Ovary (tissue), 9 donors: ENCODE measurements around the gene POF1B. TPM values are rescaled to one million over a fixed set of nuclear protein-coding genes. Genes with fewer than 3 reads are reported as not detected.

ENCODE experiments used
- DNase-seq, 5 donors: peaks; one replicate each; pipeline ENCODE4 v3.0.0-alpha.2; 2019 to 2020
- H3K27ac ChIP-seq, 2 donors: fragments of 200-600 bp; one replicate each; pipeline versions ENCODE4 v1.5.1 to v1.8.0; 2019 to 2022
- H3K27me3 ChIP-seq: fragments of 200-600 bp; one replicate; pipeline ENCODE4 v1.8.0; 2022
- H3K36me3 ChIP-seq: fragments of 200-600 bp; sonication (generic); one replicate; pipeline ENCODE4 v1.5.1; 2019
- H3K4me1 ChIP-seq: one replicate; pipeline ENCODE4 v1.8.1; 2013; ENCODE audit warnings: mild to moderate bottlenecking, moderate library complexity; ENCODE audit not compliant: insufficient read depth
- H3K4me3 ChIP-seq: fragments of 200-600 bp; sonication (generic); one replicate; pipeline ENCODE4 v1.5.1; 2017
- H3K9me3 ChIP-seq, 2 donors: fragments of 200-600 bp in 1 of 2; sonication (generic) in 1 of 2; one replicate each; pipeline versions ENCODE4 v1.5.1 to v1.8.1; 2013 to 2019; ENCODE audit warnings: mild to moderate bottlenecking in 1 of 2, moderate library complexity in 1 of 2
- CTCF ChIP-seq, 3 donors: fragments of 450-650 bp in 2 of 3; fragments of 200-600 bp in 1 of 3; IDR thresholded peaks; one replicate each; pipeline versions ENCODE4 v1.5.1 to v1.8.0; 2016 to 2022; ENCODE audit warnings: antibody characterized with exemption in 3 of 3, mild to moderate bottlenecking in 1 of 3
- EP300 ChIP-seq: sonication (generic); formaldehyde crosslinking; IDR thresholded peaks from one replicate; pipeline ENCODE4 v1.6.1; 2017; ENCODE audit warnings: antibody characterized with exemption
- POLR2A ChIP-seq: fragments of 450-650 bp; IDR thresholded peaks from one replicate; pipeline ENCODE4 v1.6.1; 2017; ENCODE audit warnings: antibody characterized with exemption, mild to moderate bottlenecking, moderate library complexity
- WGBS, 3 donors: extraction: QIAGEN DNeasy Blood & Tissue Kit in 1 of 3; methylation state at CpG; one replicate each; pipeline versions ENCODE4 v1.1.5 to v1.1.7; 2013 to 2017; 5-methylcytosine and 5-hydroxymethylcytosine counted together
- intact Hi-C, 4 donors: fragments of 100-400 bp; cut with DNase I; formaldehyde crosslinking; loops; one replicate each; pipeline versions ENCODE4 v1.11.0 to v1.15.1; 2022 to 2023
- polyA plus RNA-seq, 2 donors: library from polyadenylated mRNA; stranded (reverse); fragments of 200-250 nt in 1 of 2; fragments of 350-450 nt in 1 of 2; fragmentation: Illumina TruSeq in 1 of 2; extraction: RNeasy Lipid Tissue Mini Kit (QIAGEN cat#74804) in 1 of 2; gene quantifications; one replicate each; pipeline ENCODE4 v1.2.3, GENCODE V29; 2013 to 2014
- total RNA-seq, 7 donors: library from RNA; depleted of rRNA in 2 of 7; stranded (reverse); fragments of >200 nt in 2 of 7; fragmentation: NEBNext Ultra II Directional in 3 of 7; extraction: Animal tissue kit (Norgen Biotek cat#: 25700) in 3 of 7; gene quantifications; one replicate each; pipeline versions ENCODE4 v1.1.0 to v1.2.4, GENCODE V29; 2016 to 2023
- donor health status: DM: no; HTN: no; CAD: no; lungs with moderate emphysema.
- donor health status: DM: no; HTN: no; CAD: no.
- donor health status: Bipolar disorder and iron deficiency.
- donor health status: DM: yes; HTN: yes; CAD: no.
- donor health status: DM: no; HTN: no; CAD: no.
- donor health status: DM: yes; HTN: yes; CAD: no.

POF1B gene
- total and polyA plus RNA-seq, 9 donors = 0.07 to 2.9 (median 0.54) TPM

- TF ChIP-seq POLR2A = no peak
- TF ChIP-seq CTCF (IDR thresholded peaks at IDR 0.05) = no peak
- no peak for TF ChIP-seq EP300
- Histone ChIP-seq H3K27ac (no peak overlapping the region), H3K4me3 (no peak overlapping the region), H3K4me1 (no peaks in the 10 kb centered on the region), H3K36me3 (no peaks in the 10 kb centered on the region), H3K27me3 (no peaks in the 10 kb centered on the region), H3K9me3 (no peaks in the 10 kb centered on the region)
- intact Hi-C loops = no loop called here
- DNase-seq = no peak
- WGBS, 3 donors = 62 to 69% (median 67%) methylated on average over 3 of the region's 3 CpGs
Measured at GRCh38 chrX:85381602-85382001, 2.1 kb upstream of the POF1B start.

GRCh38 chrX:85378461-85378860, 1.0 kb downstream of the POF1B start:
- no peak for TF ChIP-seq EP300
- TF ChIP-seq POLR2A = no peak
- TF ChIP-seq CTCF (IDR thresholded peaks at IDR 0.05) = no peak
- H3K9me3 ChIP-seq = no peaks in the 10 kb centered on the region
- DNase-seq = no peak
- 43 to 54% (median 51%) methylated on average over 2 of the region's 2 CpGs for WGBS, 3 donors
- no peak overlapping the region for H3K4me3 ChIP-seq
- H3K4me1 ChIP-seq = no peaks in the 10 kb centered on the region
- H3K36me3 ChIP-seq = no peaks in the 10 kb centered on the region
- no peaks in the 10 kb centered on the region for H3K27me3 ChIP-seq
- intact Hi-C loops = no loop called here
- no peak overlapping the region for H3K27ac ChIP-seq

- Histone ChIP-seq H3K4me3 (no peak overlapping the region), H3K4me1 (no peaks in the 10 kb centered on the region), H3K27ac (no peak overlapping the region), H3K9me3 (no peaks in the 10 kb centered on the region), H3K27me3 (no peaks in the 10 kb centered on the region), H3K36me3 (no peaks in the 10 kb centered on the region)
- DNase-seq = no peak
- TF ChIP-seq POLR2A (no peak), EP300 (no peak), CTCF (IDR thresholded peaks at IDR 0.05) (no peak)
- whole genome bisulfite sequencing, 3 donors = 38 to 47% (median 39%) methylated on average over 5 of the region's 5 CpGs
- intact Hi-C loops = no loop called here
Measured at GRCh38 chrX:85375333-85375738, 4.1 kb downstream of the POF1B start.

GRCh38 chrX:85365370-85365995, 14.0 kb downstream of the POF1B start:
- H3K36me3 ChIP-seq = no peaks in the 10 kb centered on the region
- no peak overlapping the region for H3K4me3 ChIP-seq
- 41 to 47% (median 44%) methylated on average over 4 of the region's 4 CpGs for WGBS, 3 donors
- intact Hi-C loops = no loop called here
- no peak overlapping the region for H3K27ac ChIP-seq
- TF ChIP-seq CTCF (IDR thresholded peaks at IDR 0.05) (no peak), POLR2A (no peak), EP300 (no peak)
- H3K27me3 ChIP-seq = no peaks in the 10 kb centered on the region
- DNase-seq = no peak
- no peaks in the 10 kb centered on the region for H3K9me3 ChIP-seq
- H3K4me1 ChIP-seq = no peaks in the 10 kb centered on the region
